ENCODE measurements around the gene IARS1. TPM values are rescaled to one million over a fixed set of nuclear protein-coding genes. Genes with fewer than 3 reads are reported as not detected.

IARS1 gene
- total and polyA plus RNA-seq, 10 of the 15 experiments (the other 5 are each of a cell fraction or from before 2014, with no cell fraction given), result 71.0 to 227 (median 153) TPM

- TF ChIP-seq HDAC6 (IDR thresholded peaks at IDR 0.05; ENCODE audit: unreplicated experiment), result peak; percentile 4
- TF ChIP-seq BCL3 (IDR thresholded peaks at IDR 0.05; ENCODE audit: borderline replicate concordance, insufficient read depth, low read depth, low read length, poor library complexity, severe bottlenecking), result no peak
- TF ChIP-seq MEF2A (IDR thresholded peaks at IDR 0.05; ENCODE audit: insufficient read depth, low read depth, low read length), result 0 out of 2 replicates have a peak, but pooled peaks have one; percentile 1
- TF ChIP-seq CEBPZ (IDR thresholded peaks at IDR 0.05; ENCODE audit: low read depth, low read length), result no peak
- peak; percentile 82 for TF ChIP-seq KLF5 (IDR thresholded peaks at IDR 0.05; ENCODE audit: partially characterized antibody)
- TF ChIP-seq NR2C2 (IDR thresholded peaks at IDR 0.05; ENCODE audit: borderline replicate concordance, control insufficient read depth, insufficient read length, low read depth), result no peak
- no peak for TF ChIP-seq ZZZ3 (IDR thresholded peaks at IDR 0.05; ENCODE audit: control insufficient read depth, insufficient read length, low read depth)
- peak; percentile 88 for TF ChIP-seq PML (IDR thresholded peaks at IDR 0.05; ENCODE audit: low read length)
- no peak for TF ChIP-seq JUNB (IDR thresholded peaks at IDR 0.05)
- TF ChIP-seq SPI1 (IDR thresholded peaks at IDR 0.05; ENCODE audit: borderline replicate concordance, insufficient read depth, low read depth, low read length), result no peak
- 0 out of 2 replicates have a peak, but pooled peaks have one; percentile 15 for TF ChIP-seq ELK1 (IDR thresholded peaks at IDR 0.05; ENCODE audit: low read depth, low read length)
- no peak for TF ChIP-seq PBX3 (IDR thresholded peaks at IDR 0.05; ENCODE audit: insufficient replicate concordance, low read depth, low read length)
- TF ChIP-seq EP300 (IDR thresholded peaks at IDR 0.05; ENCODE audit: borderline replicate concordance in 1 of 2, control insufficient read depth in 1 of 2, low read depth in 2 of 2, low read length in 2 of 2), result peak in 1 of 2 experiments; percentile 24; a peak in 1 of 4 replicates
- peak; percentile 100 for TF ChIP-seq MXI1 (IDR thresholded peaks at IDR 0.05; ENCODE audit: low read depth, low read length)
- no peak for TF ChIP-seq ZNF592 (IDR thresholded peaks at IDR 0.05)
- no peak for TF ChIP-seq SMAD1 (IDR thresholded peaks at IDR 0.05; ENCODE audit: low read depth, partially characterized antibody)
Measured at GRCh38 chr9:92293452-92294296, at the start of gene IARS1 (continued).
